HuH-7.5 (cell line): ENCODE results near the gene TNFAIP8.
A peak's percentile ranks its signal among the peaks of the same experiment; 100 is the strongest.

Experiments used
- DNase-seq: peaks from one replicate; pipeline ENCODE4 v3.0.0; 2011; ENCODE audit warnings: low spot score

TNFAIP8 gene

GRCh38 chr5:119347991-119348390 lies 7.8 kb upstream of the TNFAIP8 start:
- no peak for DNase-seq

- no peak for DNase-seq
These were observed 2.6 kb upstream of the TNFAIP8 start for GRCh38 chr5:119353213-119353612.

GRCh38 chr5:119353686-119354366 lies 2.0 kb upstream of the TNFAIP8 start:
- DNase-seq = no peak

- no peak for DNase-seq
These were observed 1.1 kb upstream of the TNFAIP8 start for GRCh38 chr5:119354537-119355243.

- peak; percentile 23 for DNase-seq
These were observed 578 bp upstream of the TNFAIP8 start for GRCh38 chr5:119355244-119355638.

- DNase-seq = no peak
These were observed 881 bp downstream of the TNFAIP8 start for GRCh38 chr5:119356612-119357188.

GRCh38 chr5:119357270-119357669 lies 1.5 kb downstream of the TNFAIP8 start:
- no peak for DNase-seq

- DNase-seq = no peak
These were observed 2.1 kb downstream of the TNFAIP8 start for GRCh38 chr5:119357808-119358529.

- no peak for DNase-seq
These were observed 2.7 kb downstream of the TNFAIP8 start for GRCh38 chr5:119358530-119358900.

- no peak for DNase-seq
These were observed 3.2 kb downstream of the TNFAIP8 start for GRCh38 chr5:119358901-119359603.

GRCh38 chr5:119359737-119360413 lies 4.1 kb downstream of the TNFAIP8 start:
- DNase-seq = no peak

GRCh38 chr5:119360905-119361593 lies 5.2 kb downstream of the TNFAIP8 start:
- DNase-seq = no peak

GRCh38 chr5:119361594-119362125 lies 5.8 kb downstream of the TNFAIP8 start:
- no peak for DNase-seq

- DNase-seq = no peak
These were observed 6.9 kb downstream of the TNFAIP8 start for GRCh38 chr5:119362714-119363113.

- no peak for DNase-seq
These were observed 7.5 kb downstream of the TNFAIP8 start for GRCh38 chr5:119363271-119363670.

- DNase-seq = no peak
These were observed 8.1 kb downstream of the TNFAIP8 start for GRCh38 chr5:119363936-119364335.

- no peak for DNase-seq
These were observed 10.2 kb downstream of the TNFAIP8 start for GRCh38 chr5:119365847-119366539.

- DNase-seq = no peak
These were observed 10.7 kb downstream of the TNFAIP8 start for GRCh38 chr5:119366540-119366881.

- DNase-seq = no peak
These were observed 11.9 kb downstream of the TNFAIP8 start for GRCh38 chr5:119367502-119368237.
